Measurements from ENCODE around the gene TGM3. TPM values are rescaled to one million over a fixed set of nuclear protein-coding genes. Genes with fewer than 3 reads are reported as not detected.

TGM3 gene
- total and polyA plus RNA-seq, 12 donors: 0.13 to 1.7 (median 0.37) TPM; not detected in 6

DNA sequence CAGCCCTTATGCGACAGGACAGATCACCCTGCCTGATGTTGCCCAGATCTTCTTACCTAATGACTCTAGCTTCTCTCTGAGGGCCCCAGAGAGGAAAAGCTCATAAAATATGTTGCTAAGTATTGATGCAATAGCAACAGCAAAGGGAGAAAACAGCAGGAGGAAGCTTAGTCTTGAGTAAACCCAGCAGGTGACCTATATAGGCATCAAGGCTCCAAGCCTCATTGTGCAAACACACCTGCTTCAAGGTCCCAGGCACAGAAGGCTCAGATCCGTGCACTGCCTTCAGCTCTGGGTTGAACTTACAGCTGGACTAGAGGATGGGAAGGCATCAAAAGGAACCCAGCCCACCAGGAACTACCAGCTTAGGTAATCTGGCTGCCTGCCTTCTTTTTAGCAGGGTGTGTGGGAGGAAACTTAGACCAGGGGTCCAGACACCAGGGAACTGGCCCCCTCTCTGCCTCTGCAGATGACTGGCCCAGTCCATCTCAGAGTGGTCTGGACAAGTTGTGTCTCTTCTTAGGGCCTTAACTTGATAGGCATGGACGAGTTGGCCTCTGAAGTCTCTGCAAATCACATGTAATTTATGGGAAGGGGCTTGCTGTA, 34.4 kb downstream of the TGM3 start:
- H3K9me3 ChIP-seq (replicated peaks in 1 of 3): no peaks in the 10 kb centered on the region
- H3K27ac ChIP-seq: no peak overlapping the region
- TF ChIP-seq POLR2A (IDR thresholded peaks at IDR 0.05): no peak
- TF ChIP-seq, protein P1, sequence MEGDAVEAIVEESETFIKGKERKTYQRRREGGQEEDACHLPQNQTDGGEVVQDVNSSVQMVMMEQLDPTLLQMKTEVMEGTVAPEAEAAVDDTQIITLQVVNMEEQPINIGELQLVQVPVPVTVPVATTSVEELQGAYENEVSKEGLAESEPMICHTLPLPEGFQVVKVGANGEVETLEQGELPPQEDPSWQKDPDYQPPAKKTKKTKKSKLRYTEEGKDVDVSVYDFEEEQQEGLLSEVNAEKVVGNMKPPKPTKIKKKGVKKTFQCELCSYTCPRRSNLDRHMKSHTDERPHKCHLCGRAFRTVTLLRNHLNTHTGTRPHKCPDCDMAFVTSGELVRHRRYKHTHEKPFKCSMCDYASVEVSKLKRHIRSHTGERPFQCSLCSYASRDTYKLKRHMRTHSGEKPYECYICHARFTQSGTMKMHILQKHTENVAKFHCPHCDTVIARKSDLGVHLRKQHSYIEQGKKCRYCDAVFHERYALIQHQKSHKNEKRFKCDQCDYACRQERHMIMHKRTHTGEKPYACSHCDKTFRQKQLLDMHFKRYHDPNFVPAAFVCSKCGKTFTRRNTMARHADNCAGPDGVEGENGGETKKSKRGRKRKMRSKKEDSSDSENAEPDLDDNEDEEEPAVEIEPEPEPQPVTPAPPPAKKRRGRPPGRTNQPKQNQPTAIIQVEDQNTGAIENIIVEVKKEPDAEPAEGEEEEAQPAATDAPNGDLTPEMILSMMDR (IDR thresholded peaks at IDR 0.05): no peak
- H3K4me3 ChIP-seq: no peak overlapping the region
- intact Hi-C loops (cut with DNase I): no loop called here
- no peaks in the 10 kb centered on the region for H3K4me1 ChIP-seq (replicated peaks in 1 of 2)
- no peak for DNase-seq
- H3K27me3 ChIP-seq: no peaks in the 10 kb centered on the region
- 76 to 81% (median 79%) methylated on average over 3 of the region's 3 CpGs for WGBS, 4 donors
- no peaks in the 10 kb centered on the region for H3K36me3 ChIP-seq (replicated peaks in 1 of 2)

- TF ChIP-seq, protein P1 (IDR thresholded peaks at IDR 0.05): no peak
- TF ChIP-seq POLR2A (IDR thresholded peaks at IDR 0.05): no peak
These were observed 35.3 kb downstream of the TGM3 start for GRCh38 chr20:2331106-2331505.

GRCh38 chr20:2331901-2332565, 36.2 kb downstream of the TGM3 start:
- H3K27me3 ChIP-seq: no peaks in the 10 kb centered on the region
- no peak overlapping the region for H3K27ac ChIP-seq
- DNase-seq: peak in 1 of 7 donors; percentile 24
- no peaks in the 10 kb centered on the region for H3K36me3 ChIP-seq (replicated peaks in 1 of 2)
- WGBS, 4 donors: 92 to 96% (median 93%) methylated on average over 11 to 17 of the region's 17 CpGs
- intact Hi-C loops (cut with DNase I): no loop called here
- H3K4me3 ChIP-seq: no peak overlapping the region
- TF ChIP-seq, protein P1 (IDR thresholded peaks at IDR 0.05): no peak
- TF ChIP-seq POLR2A (IDR thresholded peaks at IDR 0.05): no peak
- no peaks in the 10 kb centered on the region for H3K4me1 ChIP-seq (replicated peaks in 1 of 2)
- H3K9me3 ChIP-seq (replicated peaks in 1 of 3): no peaks in the 10 kb centered on the region

More at GRCh38 chr20:2331106-2331505, 35.3 kb downstream of the TGM3 start:
- Histone ChIP-seq H3K27me3 (no peaks in the 10 kb centered on the region), H3K9me3 (replicated peaks in 1 of 3) (no peaks in the 10 kb centered on the region), H3K36me3 (replicated peaks in 1 of 2) (no peaks in the 10 kb centered on the region), H3K4me3 (no peak overlapping the region), H3K27ac (no peak overlapping the region), H3K4me1 (replicated peaks in 1 of 2) (no peaks in the 10 kb centered on the region)
- DNase-seq: no peak
- intact Hi-C loops (cut with DNase I): no loop called here
- WGBS, 4 donors: 79 to 90% (median 87%) methylated on average over 5 of the region's 5 CpGs

DNA sequence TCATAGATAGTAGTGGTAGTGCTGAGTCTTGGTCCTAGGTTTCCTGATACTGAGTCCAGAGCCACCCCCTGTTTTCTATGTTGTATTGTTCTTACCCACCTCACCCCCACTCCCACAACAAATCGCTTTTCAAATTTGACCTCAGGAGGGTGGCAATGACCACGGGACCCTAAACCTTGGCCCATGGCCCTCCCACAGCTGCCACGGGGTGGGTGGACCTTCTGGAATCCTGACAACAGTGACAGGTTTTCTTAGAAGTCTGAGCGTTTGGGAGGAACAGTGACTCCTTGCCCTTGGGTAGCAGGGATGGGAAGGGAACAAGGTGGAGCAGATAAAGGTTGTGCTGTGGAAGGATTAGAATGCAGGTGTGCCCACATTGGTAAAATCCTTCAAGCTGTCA, 36.9 kb downstream of the TGM3 start:
- no peak overlapping the region for H3K27ac ChIP-seq
- DNase-seq: peak in 1 of 7 donors; percentile 6
- intact Hi-C loops (cut with DNase I): no loop called here
- TF ChIP-seq, protein P1 (IDR thresholded peaks at IDR 0.05): no peak
- TF ChIP-seq POLR2A (IDR thresholded peaks at IDR 0.05): no peak
- H3K27me3 ChIP-seq: no peaks in the 10 kb centered on the region
- no peak overlapping the region for H3K4me3 ChIP-seq
- no peaks in the 10 kb centered on the region for H3K4me1 ChIP-seq (replicated peaks in 1 of 2)
- 48 to 62% (median 56%) methylated on average over 4 of the region's 4 CpGs for WGBS, 4 donors
- H3K36me3 ChIP-seq (replicated peaks in 1 of 2): no peaks in the 10 kb centered on the region
- H3K9me3 ChIP-seq (replicated peaks in 1 of 3): no peaks in the 10 kb centered on the region
